Breast epithelium (tissue), 3 donors: Measurements from ENCODE around the gene ADARB2.

Experiments used
- CTCF ChIP-seq, 3 donors: fragments of 450-650 bp; IDR thresholded peaks; one replicate each; pipeline ENCODE4 v1.5.1; 2016 to 2017; ENCODE audit warnings: antibody characterized with exemption in 3 of 3, mild to moderate bottlenecking in 3 of 3, moderate library complexity in 3 of 3
- POLR2A ChIP-seq: fragments of 450-650 bp; IDR thresholded peaks from one replicate; pipeline ENCODE4 v1.6.1; 2016; ENCODE audit warnings: antibody characterized with exemption, mild to moderate bottlenecking, moderate library complexity

DNA sequence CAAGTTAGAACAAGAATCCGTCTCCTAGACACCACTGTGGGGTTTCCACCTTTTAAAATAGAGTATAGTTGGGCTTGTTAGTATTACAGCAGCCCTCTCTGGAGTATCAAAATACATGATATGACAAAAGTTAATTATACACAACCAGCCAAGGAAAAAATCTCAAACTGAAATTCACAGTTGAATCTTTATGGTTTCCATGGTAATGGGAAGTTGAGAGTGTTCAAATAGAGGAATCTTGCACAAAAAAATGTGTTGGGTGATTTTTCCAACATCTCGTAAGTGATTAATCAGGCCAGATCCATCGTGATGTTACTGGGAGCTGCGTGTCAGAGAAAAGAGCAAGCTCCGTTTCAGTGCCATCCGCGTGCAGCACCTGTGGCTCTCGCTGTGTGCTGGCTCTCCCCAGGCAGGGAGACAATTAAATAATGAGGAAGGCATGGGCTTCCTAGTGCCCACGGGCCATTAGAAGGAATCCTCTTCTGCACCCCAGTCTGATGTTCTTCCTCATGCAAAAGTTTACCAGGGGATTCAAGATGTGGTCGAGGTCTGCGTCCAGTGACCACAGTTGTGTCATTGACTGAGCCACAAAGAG is 41.1 kb upstream of the ADARB2 start:
- TF ChIP-seq POLR2A (no peak), CTCF (IDR thresholded peaks at IDR 0.05) (no peak)
